UCSD-AML1 (cell line): ENCODE measurements around the gene SEMA3E.

Experiments used
- DNase-seq: peaks from one replicate; lab custom pipeline; 2025; ENCODE audit not compliant: unreplicated experiment; lab: John Stamatoyannopoulos, UW

The SEMA3E gene

GRCh38 chr7:83640731-83641537 lies 8.0 kb downstream of the SEMA3E start:
- DNase-seq, result no peak

GRCh38 chr7:83640240-83640639 lies 8.7 kb downstream of the SEMA3E start:
- no peak for DNase-seq

GRCh38 chr7:83633516-83633915 lies 15.4 kb downstream of the SEMA3E start:
- no peak for DNase-seq

DNA sequence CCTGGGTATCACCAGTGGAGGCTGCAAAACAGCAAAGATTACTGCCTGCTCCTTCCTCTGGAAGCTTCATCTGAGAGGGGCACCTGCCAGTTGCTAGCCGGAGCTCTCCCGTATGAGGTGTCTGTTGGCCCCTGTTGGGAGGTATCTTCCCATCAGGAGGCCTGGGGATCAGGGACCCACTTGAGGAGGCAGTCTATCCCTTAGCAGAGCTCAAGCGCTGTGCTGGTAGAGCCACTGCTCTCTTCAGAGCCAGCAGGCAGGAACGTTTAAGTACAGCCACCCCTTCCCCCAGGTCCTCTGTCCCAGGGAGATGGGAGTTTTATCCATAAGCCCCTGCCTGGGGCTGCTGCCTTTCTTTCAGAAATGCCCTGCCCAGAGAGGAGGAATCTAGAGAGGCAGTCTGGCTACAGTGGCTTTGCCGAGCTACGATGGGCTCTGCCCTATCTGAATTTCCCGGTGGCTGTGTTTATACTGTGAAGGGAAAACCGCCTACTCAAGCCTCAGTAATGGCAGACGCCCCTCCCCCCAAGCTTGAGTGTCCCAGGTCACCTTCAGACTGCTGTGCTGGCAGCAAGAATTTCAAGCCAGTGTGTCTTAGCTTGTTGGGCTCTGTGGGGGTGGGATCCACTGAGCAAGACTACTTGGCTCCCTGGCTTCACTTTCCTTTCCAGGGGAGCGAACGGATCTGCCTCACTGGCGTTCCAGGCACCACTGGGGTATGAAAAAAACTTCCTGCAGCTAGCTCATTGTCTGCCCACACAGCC lies 19.6 kb downstream of the SEMA3E start:
- no peak for DNase-seq

- no peak for DNase-seq
These were observed 31.1 kb downstream of the SEMA3E start for GRCh38 chr7:83617858-83618257.

GRCh38 chr7:83614112-83614511 lies 34.8 kb downstream of the SEMA3E start:
- no peak for DNase-seq

DNA sequence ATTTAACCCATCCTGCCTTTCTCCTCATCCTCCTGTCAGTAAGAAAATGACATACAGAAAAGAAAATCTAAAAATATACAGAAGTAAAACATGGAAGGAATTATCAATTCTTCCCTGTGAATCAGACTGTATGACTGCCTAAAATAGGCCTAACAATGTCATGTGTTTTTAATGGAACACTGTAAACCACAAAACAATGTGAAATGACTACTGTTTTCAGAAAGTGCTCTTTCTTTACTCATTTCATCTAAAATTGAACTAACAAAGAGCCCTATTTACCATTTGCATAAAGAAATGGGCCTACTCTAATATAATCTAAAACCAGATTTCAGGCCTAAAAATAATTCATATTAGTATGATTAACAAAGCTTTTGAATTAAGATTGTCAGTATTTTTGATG lies 35.7 kb downstream of the SEMA3E start:
- no peak for DNase-seq

GRCh38 chr7:83611776-83612175 lies 37.2 kb downstream of the SEMA3E start:
- no peak for DNase-seq

GRCh38 chr7:83610649-83611304 lies 38.2 kb downstream of the SEMA3E start:
- DNase-seq, result no peak

- DNase-seq, result no peak
These were observed 40.2 kb downstream of the SEMA3E start for GRCh38 chr7:83608716-83609115.

GRCh38 chr7:83603649-83604048 lies 45.3 kb downstream of the SEMA3E start:
- no peak for DNase-seq

- no peak for DNase-seq
These were observed 49.8 kb downstream of the SEMA3E start for GRCh38 chr7:83599131-83599530.

- no peak for DNase-seq
These were observed 54.9 kb downstream of the SEMA3E start for GRCh38 chr7:83593921-83594475.

GRCh38 chr7:83588602-83589240 lies 60.2 kb downstream of the SEMA3E start:
- no peak for DNase-seq

DNA sequence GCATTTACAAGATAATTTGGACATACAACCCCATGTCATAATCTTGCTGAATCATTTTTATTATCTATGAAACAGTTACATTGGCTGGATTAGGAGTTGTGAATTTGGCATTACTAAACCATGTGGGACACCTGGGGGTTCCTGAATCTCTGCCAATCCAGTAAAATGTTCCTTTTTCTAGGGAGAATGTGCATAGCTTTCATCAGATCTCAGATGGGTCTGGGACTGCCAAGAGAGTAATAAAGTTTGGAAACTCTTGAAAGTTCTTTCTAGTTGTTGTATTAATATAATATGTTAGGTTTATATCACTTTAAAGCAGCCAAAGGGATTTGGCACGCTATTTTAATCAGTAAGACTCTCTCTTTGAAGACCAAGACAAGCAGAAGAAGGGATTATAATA lies 62.7 kb downstream of the SEMA3E start:
- no peak for DNase-seq

DNA sequence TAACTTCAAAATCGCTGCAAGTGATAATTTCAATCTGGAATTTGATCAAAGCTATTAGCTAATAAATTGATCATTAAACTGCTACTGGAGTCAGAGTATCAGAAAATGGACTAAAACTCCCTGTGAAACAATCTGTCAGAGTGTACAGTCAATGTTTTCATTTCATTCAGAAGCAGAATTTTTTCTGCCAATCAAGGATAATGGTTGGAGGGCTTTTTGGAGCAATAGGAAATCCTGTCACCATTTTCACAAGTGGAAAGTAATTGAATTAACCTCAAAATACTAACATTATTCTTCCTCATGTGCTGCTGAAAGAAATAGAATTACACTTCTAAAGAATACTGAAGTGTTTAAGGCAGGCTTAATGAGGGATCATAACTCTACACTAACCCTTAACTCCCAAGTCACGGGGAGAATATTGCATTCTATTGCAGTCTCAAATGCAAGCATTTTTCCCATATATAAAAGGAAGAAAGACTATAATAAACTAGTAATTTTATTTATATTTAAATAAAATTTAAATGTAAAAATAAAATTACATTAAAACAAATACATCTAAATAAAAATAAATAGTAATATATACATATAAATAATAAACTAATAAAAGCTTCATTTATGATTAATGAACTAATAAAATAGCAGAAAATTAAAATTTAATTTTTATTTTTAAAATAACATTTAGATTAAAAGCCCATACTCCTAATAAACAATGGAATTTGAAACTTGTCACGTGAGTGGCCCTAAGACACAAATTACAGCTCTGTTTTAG lies 67.1 kb downstream of the SEMA3E start:
- DNase-seq, result no peak

DNA sequence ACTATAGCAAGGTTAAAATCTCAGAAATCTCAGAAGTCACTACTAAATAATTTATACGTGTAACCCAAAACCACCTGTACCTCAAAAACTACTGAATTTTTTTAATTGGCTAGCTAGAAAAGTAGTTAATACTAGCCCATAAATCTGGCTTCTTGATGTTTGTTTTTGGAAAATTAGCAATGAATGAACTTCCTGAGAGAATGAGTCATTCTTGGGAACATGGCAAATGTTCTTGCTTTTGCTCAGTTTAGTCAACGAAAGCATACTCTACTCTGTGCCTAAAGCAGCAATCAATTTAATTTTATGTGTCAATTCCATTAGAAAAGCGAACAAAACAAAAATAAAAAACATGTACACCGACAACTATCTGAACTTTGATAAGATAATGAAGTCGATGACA lies 69.2 kb downstream of the SEMA3E start:
- no peak for DNase-seq

- DNase-seq, result no peak
These were observed 73.5 kb downstream of the SEMA3E start for GRCh38 chr7:83575436-83575835.

DNA sequence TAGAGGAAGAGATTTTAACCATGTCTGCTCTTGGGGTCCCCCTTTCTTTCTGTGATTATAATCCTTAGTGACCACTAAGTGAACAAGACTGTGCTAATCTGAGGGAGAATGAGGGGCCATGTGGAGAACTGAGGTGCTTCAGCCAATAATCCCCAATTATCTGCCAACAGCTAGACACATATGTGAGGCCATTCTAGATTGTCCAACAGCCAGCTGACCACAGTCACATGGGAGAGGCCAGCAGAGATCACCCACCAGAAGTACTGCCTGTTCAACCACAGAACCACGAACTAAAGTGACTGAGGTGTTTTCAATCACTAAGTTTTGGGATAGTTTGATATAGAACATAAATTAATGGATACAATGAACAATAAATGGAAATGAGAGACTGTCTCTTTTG lies 74.3 kb downstream of the SEMA3E start:
- no peak for DNase-seq

GRCh38 chr7:83562960-83563359 lies 86.0 kb downstream of the SEMA3E start:
- DNase-seq, result no peak
